Epithelial cell of esophagus (primary cell): ENCODE data around the gene CCDC6.

Experiments used
- DNase-seq: peaks from one replicate; pipeline ENCODE4 v3.0.0; 2010; ENCODE audit warnings: low read depth
- H3K4me3 ChIP-seq: 2 replicates; pipeline ENCODE4 v1.5.1; 2011; ENCODE audit warnings: mild to moderate bottlenecking, low read length, control low read depth
- TF ChIP-seq, protein P1 (sequence below): IDR thresholded peaks from 2 replicates; pipeline ENCODE4 v1.5.1; 2011; ENCODE audit warnings: low read depth, mild to moderate bottlenecking, low read length, control low read depth, inconsistent platforms; ENCODE audit not compliant: insufficient read depth; ENCODE audit errors: missing control alignments

CCDC6 gene

GRCh38 chr10:59779756-59780533 lies 126.4 kb downstream of the CCDC6 start:
- TF ChIP-seq, protein P1, sequence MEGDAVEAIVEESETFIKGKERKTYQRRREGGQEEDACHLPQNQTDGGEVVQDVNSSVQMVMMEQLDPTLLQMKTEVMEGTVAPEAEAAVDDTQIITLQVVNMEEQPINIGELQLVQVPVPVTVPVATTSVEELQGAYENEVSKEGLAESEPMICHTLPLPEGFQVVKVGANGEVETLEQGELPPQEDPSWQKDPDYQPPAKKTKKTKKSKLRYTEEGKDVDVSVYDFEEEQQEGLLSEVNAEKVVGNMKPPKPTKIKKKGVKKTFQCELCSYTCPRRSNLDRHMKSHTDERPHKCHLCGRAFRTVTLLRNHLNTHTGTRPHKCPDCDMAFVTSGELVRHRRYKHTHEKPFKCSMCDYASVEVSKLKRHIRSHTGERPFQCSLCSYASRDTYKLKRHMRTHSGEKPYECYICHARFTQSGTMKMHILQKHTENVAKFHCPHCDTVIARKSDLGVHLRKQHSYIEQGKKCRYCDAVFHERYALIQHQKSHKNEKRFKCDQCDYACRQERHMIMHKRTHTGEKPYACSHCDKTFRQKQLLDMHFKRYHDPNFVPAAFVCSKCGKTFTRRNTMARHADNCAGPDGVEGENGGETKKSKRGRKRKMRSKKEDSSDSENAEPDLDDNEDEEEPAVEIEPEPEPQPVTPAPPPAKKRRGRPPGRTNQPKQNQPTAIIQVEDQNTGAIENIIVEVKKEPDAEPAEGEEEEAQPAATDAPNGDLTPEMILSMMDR: no peak
- DNase-seq: no peak

DNA sequence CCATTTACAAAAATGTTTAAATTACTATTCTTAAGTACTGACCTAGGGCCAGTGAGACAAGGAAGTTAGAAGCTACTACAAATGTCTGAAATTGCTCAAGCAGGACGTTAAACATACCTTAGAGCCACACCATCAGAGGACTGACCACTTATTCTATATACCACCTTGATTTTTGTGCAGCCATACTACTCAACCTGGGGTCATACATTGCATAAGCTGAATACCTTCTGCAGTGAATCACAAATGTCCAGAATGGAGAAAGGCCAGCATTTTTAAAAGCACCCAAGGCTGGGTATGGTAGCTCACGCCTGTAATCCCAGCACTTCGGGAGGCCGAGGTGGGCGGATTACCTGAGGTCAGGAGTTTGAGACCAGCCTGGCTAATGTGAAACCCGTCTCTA lies 131.9 kb downstream of the CCDC6 start:
- H3K4me3 ChIP-seq: no peak overlapping the region
- TF ChIP-seq, protein P1: no peak
- DNase-seq: no peak

More at GRCh38 chr10:59779756-59780533, 126.4 kb downstream of the CCDC6 start:
- H3K4me3 ChIP-seq: no peak overlapping the region

DNA sequence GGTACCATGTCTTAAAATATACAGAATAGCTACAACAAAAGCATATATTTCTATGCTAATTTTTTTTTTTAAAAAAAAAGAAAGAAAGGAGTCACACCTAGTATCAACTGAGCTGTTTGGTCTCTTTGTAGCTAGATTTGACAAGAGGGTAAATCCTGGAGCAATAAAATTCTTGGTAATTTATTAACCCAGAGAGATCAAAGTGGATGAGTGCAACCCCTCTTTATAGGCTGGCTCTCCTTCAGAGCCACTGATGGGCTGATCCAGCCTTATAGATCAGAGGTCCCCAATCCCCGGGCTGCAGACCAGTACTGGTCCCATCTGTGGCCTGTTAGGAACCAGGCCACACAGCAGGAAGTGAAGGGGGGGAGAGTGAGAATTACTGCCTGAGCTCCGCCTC lies 133.3 kb downstream of the CCDC6 start:
- TF ChIP-seq, protein P1: no peak
- no peak for DNase-seq
- no peak overlapping the region for H3K4me3 ChIP-seq

- H3K4me3 ChIP-seq: no peak overlapping the region
- DNase-seq: no peak
- TF ChIP-seq, protein P1: no peak
These were observed 135.1 kb downstream of the CCDC6 start for GRCh38 chr10:59771162-59771807.

- TF ChIP-seq, protein P1: no peak
- H3K4me3 ChIP-seq: no peak overlapping the region
- DNase-seq: no peak
These were observed 135.7 kb downstream of the CCDC6 start for GRCh38 chr10:59770689-59771088.

DNA sequence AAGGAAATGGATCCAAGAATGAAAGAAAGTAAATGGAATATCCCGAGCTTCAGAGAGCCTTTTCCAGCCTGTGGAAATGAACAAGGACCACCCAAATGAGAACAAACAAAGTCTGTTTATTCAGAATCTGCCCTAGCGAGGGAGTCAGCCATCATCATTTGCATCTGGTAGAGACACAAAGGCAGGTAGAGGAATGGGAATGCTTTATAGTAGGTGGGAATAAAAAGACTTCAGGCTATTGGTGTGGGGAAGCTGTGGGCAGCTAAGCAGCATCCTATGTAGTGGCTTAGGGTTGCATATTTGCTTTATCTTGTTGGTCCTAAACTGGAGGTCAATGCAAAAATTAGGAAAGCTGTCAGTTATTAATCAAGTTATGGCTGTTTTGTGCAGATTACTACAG lies 143.9 kb downstream of the CCDC6 start:
- H3K4me3 ChIP-seq: no peak overlapping the region
- TF ChIP-seq, protein P1: no peak
- no peak for DNase-seq

DNA sequence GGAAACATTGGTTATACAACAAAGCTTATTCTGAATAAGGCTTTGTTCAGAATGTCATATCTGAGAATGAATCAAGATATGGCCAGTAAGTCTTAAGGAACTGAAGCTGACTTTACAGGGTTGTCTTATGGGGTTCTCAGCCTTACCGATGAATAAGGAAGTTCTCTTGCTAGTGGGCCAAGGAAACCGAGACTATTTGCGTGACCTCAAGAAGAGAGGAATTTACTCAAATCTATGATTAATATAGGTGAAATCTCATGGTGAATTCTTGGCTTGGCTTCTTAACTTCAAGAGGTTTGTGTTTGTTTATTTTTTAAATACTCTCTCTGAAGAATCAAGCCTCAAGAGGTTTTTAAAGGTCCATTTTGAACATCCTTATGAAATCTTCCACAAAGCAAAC lies 148.4 kb downstream of the CCDC6 start:
- DNase-seq: peak; percentile 7
- no peak overlapping the region for H3K4me3 ChIP-seq
- TF ChIP-seq, protein P1: no peak
